ENCODE data around the gene TBC1D22B. TPM values are rescaled to one million over a fixed set of nuclear protein-coding genes. Genes with fewer than 3 reads are reported as not detected.

Gene TBC1D22B
- total RNA-seq, 2 donors from 2014 or later, result 11.2 to 11.9 TPM

DNA sequence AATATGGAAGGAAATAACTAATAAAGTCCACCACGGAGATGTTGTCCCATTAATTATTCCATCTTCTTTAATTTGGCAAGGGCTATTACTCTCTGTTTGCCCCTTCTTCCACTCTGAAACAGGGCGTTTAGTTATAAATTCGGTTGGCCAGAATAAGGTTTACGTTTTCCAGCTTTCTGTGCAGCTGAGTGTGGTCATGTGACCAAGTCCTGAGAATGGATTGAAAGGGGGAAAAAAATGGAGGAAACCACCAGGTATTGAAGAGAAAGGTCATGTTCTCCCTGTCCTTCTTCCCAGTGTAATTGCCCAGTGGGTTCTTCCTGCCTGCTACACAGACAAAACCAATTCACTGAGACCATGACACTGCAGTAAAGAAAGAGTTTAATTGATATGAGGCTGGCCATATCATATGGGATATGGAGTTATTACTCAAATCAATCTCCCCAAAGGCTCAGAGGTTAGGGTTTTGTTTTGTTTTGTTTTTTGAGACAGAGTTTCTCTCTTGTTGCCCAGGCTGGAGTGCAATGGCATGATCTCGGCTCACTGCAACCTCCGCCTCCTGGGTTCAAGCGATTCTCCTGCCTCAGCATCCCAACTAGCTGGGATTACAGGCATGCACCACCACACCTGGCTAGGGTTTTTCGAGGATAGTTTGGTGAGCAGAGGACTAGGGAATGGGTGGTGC, 14.3 kb upstream of the TBC1D22B start:
- Mint-ChIP-seq H3K27me3 (peaks cover 22% of the 10 kb centered on the region), H3K27ac (no peak overlapping the region), H3K36me3 (ENCODE audit: low read depth) (no peaks in the 10 kb centered on the region), H3K4me3 (no peak overlapping the region), H3K4me1 (peaks cover 7% of the 10 kb centered on the region)
- no peak for ATAC-seq
- no peak for DNase-seq
- no peaks in the 10 kb centered on the region for H3K9me3 ChIP-seq (ENCODE audit: control insufficient read depth, low read length, poor library complexity, severe bottlenecking)

DNA sequence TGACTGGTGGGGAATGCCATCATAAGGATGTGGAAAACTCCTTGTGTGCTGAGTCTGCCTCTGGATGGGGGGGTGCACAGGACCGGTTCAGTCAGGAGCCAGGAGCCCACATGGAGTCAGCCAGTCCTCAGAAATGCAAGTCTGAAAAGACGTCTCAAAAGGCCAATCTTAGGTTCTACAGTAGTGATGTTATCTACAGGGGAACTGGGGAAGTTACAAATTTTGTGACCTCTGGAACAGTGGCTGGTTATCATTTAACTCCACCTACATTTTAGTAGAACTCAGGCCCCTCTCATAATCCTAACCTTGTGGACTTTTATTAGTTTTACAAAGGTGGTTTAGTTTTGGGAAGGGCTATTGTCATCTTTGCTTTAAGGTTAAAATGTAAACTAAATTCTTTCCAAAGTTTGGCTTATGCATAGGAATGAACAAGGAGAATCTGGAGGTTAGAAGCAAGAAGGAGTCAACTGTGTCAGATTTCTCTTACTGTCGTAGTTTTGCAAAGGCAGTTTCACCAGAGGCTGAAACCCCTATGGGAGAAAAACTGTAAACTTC, 13.7 kb upstream of the TBC1D22B start:
- Mint-ChIP-seq H3K4me1 (peaks cover 7% of the 10 kb centered on the region), H3K27me3 (peaks cover 28% of the 10 kb centered on the region), H3K36me3 (ENCODE audit: low read depth) (no peaks in the 10 kb centered on the region), H3K4me3 (no peak overlapping the region), H3K27ac (no peak overlapping the region)
- no peak for DNase-seq
- ATAC-seq, result no peak
- no peaks in the 10 kb centered on the region for H3K9me3 ChIP-seq (ENCODE audit: control insufficient read depth, low read length, poor library complexity, severe bottlenecking)

DNA sequence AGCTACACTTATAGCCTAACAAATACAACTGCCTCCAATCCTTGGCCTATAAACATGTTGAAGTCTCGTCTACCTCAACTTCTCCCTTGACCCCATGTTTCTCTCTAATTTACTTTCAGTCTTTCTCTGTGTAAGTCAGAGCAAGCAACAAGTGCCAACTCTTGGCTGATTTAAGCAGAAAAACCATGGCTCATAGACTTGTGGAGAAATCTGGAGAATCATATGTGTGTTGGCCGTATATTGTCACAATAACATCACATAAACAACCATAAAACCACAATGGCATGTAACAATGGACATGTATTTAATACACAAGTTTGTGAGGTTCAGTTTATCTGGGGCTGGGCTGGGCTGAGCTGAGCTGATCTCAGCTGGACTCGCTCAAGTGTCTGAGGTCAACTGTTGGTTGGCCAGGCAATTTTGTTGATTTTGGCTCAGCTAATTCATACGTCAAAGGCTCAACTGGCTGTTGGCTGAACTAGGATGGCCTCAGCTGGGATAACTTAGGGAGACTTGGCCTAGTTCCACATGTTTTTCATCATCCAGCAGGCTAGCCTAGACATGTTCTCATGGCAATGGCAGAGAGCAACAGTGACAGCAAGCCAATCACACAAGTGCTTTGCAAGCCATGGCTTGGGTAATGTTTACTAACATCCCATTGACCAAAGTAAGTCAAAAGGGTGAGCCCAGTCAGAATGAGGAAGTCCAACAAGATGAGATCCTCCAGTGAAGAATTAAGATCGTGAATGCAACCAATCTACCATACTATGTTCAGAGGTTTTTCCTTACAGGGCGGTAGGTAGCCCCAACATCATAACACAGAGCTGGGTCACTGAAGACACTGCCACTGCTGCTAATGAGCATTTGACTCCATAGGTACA, 12.9 kb upstream of the TBC1D22B start:
- no peaks in the 10 kb centered on the region for H3K36me3 Mint-ChIP-seq (ENCODE audit: low read depth)
- no peak overlapping the region for H3K4me3 Mint-ChIP-seq
- peaks cover 7% of the 10 kb centered on the region for H3K4me1 Mint-ChIP-seq
- no peaks in the 10 kb centered on the region for H3K9me3 ChIP-seq (ENCODE audit: control insufficient read depth, low read length, poor library complexity, severe bottlenecking)
- DNase-seq (no peak), ATAC-seq (no peak)
- H3K27me3 Mint-ChIP-seq, result peaks cover 35% of the 10 kb centered on the region
- H3K27ac Mint-ChIP-seq, result no peak overlapping the region

DNA sequence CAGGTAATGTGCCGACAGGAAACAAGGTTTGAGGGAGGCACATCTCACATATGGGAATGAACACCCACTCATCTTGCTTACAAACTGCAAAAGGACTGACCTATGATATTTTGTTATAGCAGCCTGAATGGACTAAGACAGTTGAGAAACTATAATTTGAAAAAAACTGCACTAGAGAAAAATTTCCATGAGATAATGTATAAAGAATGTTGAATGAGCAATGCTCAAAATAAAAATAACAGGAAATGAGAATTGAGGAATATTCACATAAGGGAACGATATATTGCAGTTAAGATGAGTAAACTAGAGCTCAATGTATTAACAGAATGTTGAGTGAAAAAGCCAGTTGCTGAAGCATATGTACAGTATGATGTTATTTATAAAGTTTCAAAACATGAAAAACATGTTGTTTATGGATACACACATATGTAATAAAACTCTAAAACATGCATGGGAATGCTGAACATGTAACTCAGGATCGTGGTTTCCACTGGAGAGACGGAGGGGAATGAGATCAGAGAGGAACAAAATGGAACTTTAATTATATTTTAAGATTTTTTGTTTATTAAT, 6.3 kb upstream of the TBC1D22B start:
- Mint-ChIP-seq H3K27me3 (peaks cover 54% of the 10 kb centered on the region), H3K36me3 (ENCODE audit: low read depth) (peaks cover 2% of the 10 kb centered on the region), H3K4me3 (no peak overlapping the region), H3K27ac (no peak overlapping the region), H3K4me1 (no peaks in the 10 kb centered on the region)
- ATAC-seq (no peak), DNase-seq (no peak)
- no peaks in the 10 kb centered on the region for H3K9me3 ChIP-seq (ENCODE audit: control insufficient read depth, low read length, poor library complexity, severe bottlenecking)

DNA sequence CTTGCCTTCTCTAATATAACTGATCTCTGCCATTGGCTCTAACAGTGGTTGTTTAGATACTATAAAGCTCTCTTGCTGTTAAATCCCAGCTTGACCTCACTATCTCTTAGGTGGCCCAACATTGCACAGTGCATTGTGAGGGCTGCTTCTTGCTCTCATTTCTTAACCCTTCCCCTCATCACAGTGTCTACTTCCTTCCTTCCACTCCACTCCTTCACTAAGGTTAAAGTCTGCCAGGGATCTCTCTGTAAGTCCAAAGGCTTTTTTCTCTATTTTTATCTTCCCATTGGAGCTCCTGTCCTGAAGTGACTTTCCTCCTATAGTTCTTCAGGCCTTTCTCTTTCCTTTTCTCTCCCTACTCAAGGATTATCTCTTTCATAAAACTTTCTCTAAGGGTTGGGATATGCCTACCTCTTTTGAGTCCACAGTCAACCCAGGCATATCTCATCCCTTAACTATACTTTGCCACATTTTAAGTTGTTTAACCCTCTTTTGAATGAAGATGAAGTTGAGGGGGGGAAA, 4.0 kb upstream of the TBC1D22B start:
- ATAC-seq (no peak), DNase-seq (no peak)
- Mint-ChIP-seq H3K36me3 (ENCODE audit: low read depth) (peaks cover 2% of the 10 kb centered on the region), H3K4me1 (peaks cover 11% of the 10 kb centered on the region), H3K4me3 (no peak overlapping the region), H3K27ac (no peak overlapping the region), H3K27me3 (peaks cover 39% of the 10 kb centered on the region)
- H3K9me3 ChIP-seq (ENCODE audit: control insufficient read depth, low read length, poor library complexity, severe bottlenecking), result no peaks in the 10 kb centered on the region

DNA sequence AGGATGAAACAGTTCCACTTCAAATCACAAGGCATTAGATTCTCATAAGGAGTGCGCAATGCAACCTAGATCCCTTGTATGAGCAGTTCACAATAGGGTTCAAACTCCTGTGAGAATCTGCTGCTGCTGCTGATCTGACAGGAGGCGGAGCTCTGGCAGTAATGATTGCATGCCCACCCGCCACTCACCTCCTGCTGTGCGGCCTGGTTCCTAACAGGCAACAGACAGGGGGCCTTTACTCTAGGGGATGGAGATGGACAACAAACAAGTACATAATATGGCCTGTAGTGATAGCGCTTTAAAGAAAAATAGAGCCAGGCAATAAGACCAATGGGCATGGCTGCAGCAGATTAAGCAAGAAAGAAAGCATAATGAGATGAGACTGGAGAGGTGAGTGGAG, 2.7 kb upstream of the TBC1D22B start:
- no peaks in the 10 kb centered on the region for H3K9me3 ChIP-seq (ENCODE audit: control insufficient read depth, low read length, poor library complexity, severe bottlenecking)
- H3K4me1 Mint-ChIP-seq, result peaks cover 19% of the 10 kb centered on the region
- H3K27me3 Mint-ChIP-seq, result peaks cover 28% of the 10 kb centered on the region
- H3K27ac Mint-ChIP-seq, result peak overlapping the region; percentile 35
- no peak overlapping the region for H3K4me3 Mint-ChIP-seq
- H3K36me3 Mint-ChIP-seq (ENCODE audit: low read depth), result peaks cover 2% of the 10 kb centered on the region
- DNase-seq (no peak), ATAC-seq (no peak)

DNA sequence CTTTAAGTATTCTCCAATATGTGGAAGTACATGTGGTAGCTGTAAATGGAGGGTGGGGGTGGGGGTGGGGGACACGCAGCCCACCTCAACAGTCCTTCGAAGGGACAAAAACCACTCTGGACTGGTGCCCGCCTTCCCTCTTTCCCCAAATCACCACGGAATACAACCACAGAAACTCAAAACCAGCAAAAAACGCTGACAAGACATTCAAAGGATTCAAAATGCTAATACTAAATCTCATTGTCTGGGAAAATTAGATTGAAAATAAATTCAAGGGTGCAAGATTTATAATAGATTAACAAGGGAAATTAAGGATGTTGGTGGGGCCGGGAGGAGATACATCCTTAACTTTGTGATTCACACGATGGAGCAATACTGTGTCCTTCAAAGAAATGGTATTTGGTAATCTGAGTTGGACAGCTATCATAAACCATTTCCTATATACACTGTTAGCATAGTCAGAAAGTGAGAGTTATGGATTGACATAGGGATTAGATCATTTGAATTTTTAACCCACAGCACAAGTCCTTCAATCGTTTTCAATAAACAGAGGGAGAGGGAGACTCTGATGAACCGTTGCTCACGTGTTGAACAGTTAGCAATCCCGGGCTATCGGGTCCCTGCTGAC, 766 bp upstream of the TBC1D22B start:
- peaks cover 2% of the 10 kb centered on the region for H3K36me3 Mint-ChIP-seq (ENCODE audit: low read depth)
- no peak overlapping the region for H3K4me3 Mint-ChIP-seq
- H3K27me3 Mint-ChIP-seq, result peaks cover 18% of the 10 kb centered on the region
- H3K27ac Mint-ChIP-seq, result peak overlapping the region; percentile 96
- no peaks in the 10 kb centered on the region for H3K9me3 ChIP-seq (ENCODE audit: control insufficient read depth, low read length, poor library complexity, severe bottlenecking)
- H3K4me1 Mint-ChIP-seq, result peaks cover 21% of the 10 kb centered on the region
- no peak for ATAC-seq
- no peak for DNase-seq

DNA sequence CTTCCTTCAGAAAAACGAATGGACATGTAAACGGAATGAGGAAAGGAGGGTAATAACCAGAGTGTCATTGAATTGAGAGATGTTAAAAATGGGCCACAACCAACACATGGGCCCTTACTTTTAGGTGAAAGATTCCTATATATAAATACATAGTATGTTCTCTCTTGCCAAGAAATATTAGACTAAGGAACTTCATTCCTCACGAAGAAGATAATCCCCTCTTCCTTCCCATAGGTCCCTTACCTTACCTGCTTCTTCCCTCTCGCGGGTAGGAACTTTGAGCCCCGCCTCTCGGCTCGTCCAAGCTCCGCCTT, 295 bp upstream of the TBC1D22B start:
- peaks cover 21% of the 10 kb centered on the region for H3K4me1 Mint-ChIP-seq
- ATAC-seq (no peak), DNase-seq (no peak)
- H3K27me3 Mint-ChIP-seq, result peaks cover 18% of the 10 kb centered on the region
- peaks cover 2% of the 10 kb centered on the region for H3K36me3 Mint-ChIP-seq (ENCODE audit: low read depth)
- H3K4me3 Mint-ChIP-seq, result peak overlapping the region; percentile 97
- peak overlapping the region; percentile 96 for H3K27ac Mint-ChIP-seq
- H3K9me3 ChIP-seq (ENCODE audit: control insufficient read depth, low read length, poor library complexity, severe bottlenecking), result no peaks in the 10 kb centered on the region

DNA sequence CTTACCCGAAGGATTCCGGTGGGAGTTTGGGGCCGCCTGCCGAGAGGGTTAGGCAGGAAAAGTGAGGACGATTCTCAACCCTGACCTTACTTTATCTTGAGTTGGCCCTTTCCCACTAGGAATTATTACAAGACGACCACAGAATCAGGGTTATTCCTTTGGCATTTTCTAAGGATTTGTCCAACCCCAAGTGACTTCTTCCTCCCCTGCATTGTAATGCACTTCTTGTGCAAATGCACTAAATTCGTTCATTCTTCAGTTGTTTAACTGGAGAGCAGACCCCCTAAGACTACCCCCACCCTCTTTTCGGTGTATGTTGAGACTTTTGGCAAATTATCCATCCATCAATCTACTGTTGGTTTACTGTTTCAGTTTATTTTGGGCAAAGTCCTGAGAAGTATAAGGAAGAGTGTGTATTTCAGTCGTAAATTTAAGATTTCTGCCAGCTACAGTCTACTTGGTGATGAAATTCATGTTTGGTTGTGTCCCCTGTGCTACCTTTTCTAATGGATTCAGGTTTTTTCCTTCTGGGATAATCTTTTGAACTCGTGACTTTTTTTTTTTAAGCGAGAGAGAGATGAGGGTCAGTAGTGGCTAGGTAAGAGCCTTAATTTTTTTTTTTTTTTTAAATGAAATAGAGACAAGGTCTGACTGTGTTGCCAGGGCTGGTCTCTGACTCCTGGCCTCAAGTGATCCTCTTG, 983 bp downstream of the TBC1D22B start:
- peaks cover 32% of the 10 kb centered on the region for H3K4me1 Mint-ChIP-seq
- peaks cover under 1% of the 10 kb centered on the region for H3K36me3 Mint-ChIP-seq (ENCODE audit: low read depth)
- ATAC-seq, result no peak
- H3K27me3 Mint-ChIP-seq, result peaks cover 11% of the 10 kb centered on the region
- DNase-seq, result no peak
- peak overlapping the region; percentile 96 for H3K27ac Mint-ChIP-seq
- H3K4me3 Mint-ChIP-seq, result peak overlapping the region; percentile 97
- no peaks in the 10 kb centered on the region for H3K9me3 ChIP-seq (ENCODE audit: control insufficient read depth, low read length, poor library complexity, severe bottlenecking)

DNA sequence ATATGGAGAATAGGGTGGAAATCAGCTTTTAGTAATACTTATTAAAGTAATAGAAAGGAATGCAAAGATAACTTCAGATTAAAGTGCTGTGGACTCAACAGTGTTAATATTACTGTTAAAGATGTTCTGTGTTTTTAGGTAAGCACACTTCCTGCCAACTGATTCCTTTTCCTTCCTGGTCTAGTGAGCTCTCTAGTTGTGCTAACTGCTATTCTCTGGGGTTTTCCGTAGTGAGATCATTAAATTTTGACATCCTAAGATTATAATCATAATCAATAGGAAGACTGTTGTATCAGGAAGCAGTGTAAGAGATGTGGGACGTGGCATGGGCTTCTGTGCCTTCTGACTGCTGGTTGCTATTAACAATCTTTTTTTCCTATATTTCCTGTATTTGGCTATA, 1.6 kb downstream of the TBC1D22B start:
- Mint-ChIP-seq H3K36me3 (ENCODE audit: low read depth) (no peaks in the 10 kb centered on the region), H3K27me3 (peaks cover 6% of the 10 kb centered on the region), H3K4me3 (peak overlapping the region; percentile 82), H3K4me1 (peaks cover 32% of the 10 kb centered on the region), H3K27ac (peak overlapping the region; percentile 96)
- H3K9me3 ChIP-seq (ENCODE audit: control insufficient read depth, low read length, poor library complexity, severe bottlenecking), result no peaks in the 10 kb centered on the region
- ATAC-seq (peak; percentile 62), DNase-seq (peak in 1 of 3 donors; percentile 17)

DNA sequence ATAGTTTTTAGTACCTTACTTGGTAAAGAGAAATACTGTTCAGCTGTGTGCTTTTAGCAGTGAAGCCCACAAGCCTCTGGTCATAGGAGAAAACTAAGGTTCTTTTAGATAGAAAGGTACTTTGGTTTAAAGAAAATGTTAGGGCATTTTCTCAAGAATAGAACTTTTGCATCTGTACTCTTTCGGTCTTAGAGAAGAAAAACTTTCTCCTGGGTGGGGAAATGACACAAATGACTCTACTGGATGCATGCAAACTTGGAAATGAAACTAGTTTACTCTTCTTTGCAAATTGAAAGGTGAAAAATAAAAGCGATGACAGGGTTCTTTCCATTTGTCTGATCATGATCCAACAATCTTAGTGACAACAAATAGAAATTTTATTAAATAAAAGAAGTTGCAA, 2.5 kb downstream of the TBC1D22B start:
- Mint-ChIP-seq H3K4me1 (peaks cover 38% of the 10 kb centered on the region), H3K4me3 (peak overlapping the region; percentile 31), H3K27me3 (peaks cover 3% of the 10 kb centered on the region), H3K36me3 (ENCODE audit: low read depth) (no peaks in the 10 kb centered on the region), H3K27ac (peak overlapping the region; percentile 96)
- no peak for ATAC-seq
- H3K9me3 ChIP-seq (ENCODE audit: control insufficient read depth, low read length, poor library complexity, severe bottlenecking), result no peaks in the 10 kb centered on the region
- no peak for DNase-seq

DNA sequence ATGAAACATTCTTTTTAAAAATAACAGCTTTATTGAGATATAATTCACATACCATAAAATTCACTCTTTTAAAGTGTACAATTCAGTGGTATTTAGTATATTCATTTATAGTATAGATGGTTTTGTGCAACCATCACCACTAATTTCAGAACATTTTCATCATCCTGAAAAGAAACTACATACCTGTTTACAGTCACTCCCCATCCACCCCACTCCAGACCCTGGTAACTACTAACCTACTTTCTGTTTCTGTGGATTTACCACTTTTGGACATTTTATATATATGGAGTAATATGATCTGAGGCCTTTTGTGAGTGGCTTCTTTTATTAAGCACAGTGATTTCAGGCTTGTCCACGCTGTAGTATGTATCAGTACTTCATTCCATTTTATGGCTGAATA, 2.9 kb downstream of the TBC1D22B start:
- H3K27me3 Mint-ChIP-seq, result no peaks in the 10 kb centered on the region
- no peaks in the 10 kb centered on the region for H3K9me3 ChIP-seq (ENCODE audit: control insufficient read depth, low read length, poor library complexity, severe bottlenecking)
- ATAC-seq (no peak), DNase-seq (no peak)
- H3K36me3 Mint-ChIP-seq (ENCODE audit: low read depth), result no peaks in the 10 kb centered on the region
- no peak overlapping the region for H3K4me3 Mint-ChIP-seq
- H3K4me1 Mint-ChIP-seq, result peaks cover 42% of the 10 kb centered on the region
- peak overlapping the region; percentile 96 for H3K27ac Mint-ChIP-seq
